Activated CD8-positive, alpha-beta memory T cell treated with anti-CD3 and anti-CD28 coated beads, Interleukin-2, amount 50 U/mL, for 4 hours (primary cell): ENCODE results near the gene SCUBE2.

ENCODE experiments used
- DNase-seq: peaks from one replicate; pipeline ENCODE4 v3.0.0-alpha.2; 2020

SCUBE2 gene

DNA sequence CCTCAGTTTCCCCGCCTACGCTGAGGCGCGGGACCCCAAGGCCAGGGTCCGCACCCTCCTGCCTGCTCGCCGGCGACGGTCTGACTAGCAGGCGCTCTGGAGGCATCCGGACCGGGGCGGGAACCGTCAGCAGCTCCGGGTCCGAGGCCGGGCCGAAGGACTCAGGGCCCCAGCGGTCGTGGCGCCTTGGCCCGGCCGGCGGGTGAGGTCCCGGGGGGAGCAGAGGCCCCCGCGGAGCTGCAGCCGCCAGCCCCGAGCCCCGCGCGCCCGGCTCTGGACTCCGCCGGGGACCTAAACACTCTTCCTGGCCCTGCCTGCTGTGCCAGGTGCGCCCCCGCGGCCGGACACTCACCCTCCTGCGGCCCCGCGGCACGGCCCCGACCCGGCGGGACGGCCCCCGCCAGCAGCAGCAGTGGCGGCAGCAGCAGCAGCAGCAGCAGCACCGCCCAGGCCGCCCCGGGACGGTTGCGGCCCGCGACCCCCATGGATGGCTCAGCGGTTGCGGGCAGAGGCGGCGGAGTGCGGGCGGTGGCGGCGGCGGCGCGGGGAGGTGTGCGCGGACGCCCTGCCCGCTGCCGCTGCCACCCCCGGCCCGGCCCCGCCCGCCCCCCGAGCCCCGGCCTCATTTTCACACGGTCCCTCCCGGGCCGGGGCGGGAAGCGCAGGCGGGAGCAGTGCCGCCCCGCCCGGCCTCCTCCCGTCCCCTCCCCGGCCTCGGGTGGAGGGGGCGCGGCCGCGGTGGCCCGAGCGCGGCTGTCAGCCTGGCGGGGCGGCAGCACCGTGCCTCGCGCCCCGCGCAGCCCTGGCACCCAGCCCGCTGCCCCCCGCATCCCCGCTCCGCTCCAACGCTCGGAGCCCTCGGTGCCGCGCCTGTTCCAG, at the start of gene SCUBE2:
SCUBE2 (minus strand) TSS at position 556 of the 879 bp plus-strand sequence; CDS start at position 485, 71 bp downstream.
- DNase-seq: no peak

DNA sequence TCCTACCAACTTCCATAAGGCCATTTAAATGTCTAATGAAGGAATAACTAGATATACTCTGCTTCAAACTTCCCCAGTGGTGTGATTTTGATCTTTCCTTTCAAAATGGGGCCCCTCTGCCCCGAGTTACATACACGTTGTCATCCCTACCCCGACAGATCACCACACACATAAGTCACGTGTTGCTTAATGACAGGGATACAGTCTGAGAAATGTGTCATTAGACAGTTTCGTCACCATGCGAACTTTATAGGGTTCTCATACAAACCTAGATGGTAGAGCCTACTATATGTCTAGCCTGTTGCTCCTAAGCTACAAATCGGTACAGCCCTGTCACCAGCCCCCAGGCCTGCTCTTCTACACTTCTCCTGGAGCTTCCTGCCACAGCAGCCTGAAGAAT, 49.8 kb upstream of the SCUBE2 start:
- DNase-seq: no peak

DNA sequence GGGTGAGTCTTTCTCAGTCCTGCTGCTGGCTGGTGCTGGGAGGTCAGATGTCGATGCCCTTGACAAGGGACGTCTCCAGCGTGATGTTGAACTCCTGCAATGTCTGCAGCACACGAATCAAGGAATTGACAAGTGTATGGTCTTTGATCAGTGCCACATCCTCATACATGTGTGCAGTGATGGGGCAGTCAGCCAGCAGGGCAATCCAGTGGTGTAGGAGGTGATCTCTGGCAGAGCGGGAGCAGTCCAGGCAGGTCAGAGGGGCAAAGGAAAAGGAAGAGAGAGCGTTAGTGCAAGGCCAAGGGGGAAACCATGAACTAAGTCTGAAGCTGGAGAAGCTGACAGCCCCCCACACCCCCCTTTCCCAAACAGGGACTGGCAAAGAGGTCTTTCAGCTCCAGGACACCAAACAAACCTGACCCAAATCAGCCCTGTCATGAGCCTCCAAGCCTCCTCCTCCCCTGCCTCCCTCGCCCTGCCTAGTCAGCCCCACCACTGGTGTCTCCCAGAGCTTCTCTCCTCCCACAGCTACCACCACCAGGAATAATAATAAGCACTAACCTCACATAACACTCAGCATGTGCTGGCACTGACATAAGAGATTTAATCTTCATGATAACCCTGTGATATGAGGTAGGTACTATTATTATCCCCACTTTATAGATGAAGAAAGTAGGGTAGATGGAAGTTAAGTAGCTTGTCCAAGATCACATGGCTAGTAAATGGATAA, 48.4 kb upstream of the SCUBE2 start:
- DNase-seq: no peak

DNA sequence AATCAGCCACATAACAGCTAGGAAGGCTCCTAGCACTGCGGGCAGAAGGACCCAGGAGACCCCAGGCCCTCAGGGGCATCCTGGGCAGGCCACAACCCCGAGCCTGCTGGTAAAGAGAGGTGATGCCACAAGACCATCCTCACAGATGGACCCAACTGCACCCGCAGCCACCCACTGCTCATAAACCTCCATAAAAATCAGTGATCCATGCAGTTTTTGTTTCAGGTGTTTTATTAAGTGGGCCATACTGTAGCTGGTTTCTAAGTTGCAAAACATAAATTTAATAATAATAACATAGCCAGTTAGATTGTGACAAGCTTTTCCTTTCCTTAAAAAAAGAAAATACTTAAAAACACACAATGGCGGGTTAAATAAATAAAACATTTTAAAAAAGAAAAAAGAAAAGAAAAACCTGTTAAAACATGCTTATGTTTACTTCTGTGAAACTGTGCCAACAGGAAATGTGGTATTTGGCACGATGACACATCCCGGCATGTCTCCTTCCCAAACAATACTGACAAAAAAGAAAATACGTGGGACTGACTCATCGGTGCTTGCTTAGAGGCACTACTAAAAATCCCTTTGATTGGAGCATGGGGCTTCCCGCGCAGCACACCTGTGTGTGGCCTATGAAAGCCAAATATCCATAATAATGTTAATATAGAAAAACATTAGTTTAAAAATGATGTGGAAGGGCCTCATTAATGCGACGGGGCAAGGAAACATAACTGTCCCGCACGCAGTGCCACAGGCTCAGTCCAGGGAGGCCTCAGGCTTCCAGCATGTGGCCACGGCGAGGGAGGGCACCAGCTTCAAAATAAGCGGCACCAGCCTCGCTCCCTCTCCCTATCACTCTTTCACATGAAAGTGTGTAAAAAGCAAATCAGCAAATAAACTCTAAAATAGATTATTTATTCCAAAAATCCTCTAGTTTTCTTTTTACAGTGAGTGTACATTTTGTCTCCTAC, 47.5 kb upstream of the SCUBE2 start:
- DNase-seq: no peak

DNA sequence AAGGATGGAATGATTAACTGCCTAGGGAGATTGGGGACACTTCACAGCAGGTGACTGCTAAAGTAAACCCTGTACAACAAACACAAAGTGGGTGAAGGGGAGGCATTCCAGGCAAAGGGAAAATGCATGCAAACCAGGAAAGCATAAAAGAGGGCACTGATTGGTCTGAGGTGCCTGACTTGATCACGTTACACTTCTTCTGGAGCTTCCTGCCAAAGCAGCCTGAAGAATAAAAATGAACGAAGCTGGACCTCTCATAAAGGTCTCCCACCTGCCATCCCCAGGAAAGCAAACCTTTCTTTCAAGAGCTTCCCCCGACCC, 46.7 kb upstream of the SCUBE2 start:
- DNase-seq: no peak

DNA sequence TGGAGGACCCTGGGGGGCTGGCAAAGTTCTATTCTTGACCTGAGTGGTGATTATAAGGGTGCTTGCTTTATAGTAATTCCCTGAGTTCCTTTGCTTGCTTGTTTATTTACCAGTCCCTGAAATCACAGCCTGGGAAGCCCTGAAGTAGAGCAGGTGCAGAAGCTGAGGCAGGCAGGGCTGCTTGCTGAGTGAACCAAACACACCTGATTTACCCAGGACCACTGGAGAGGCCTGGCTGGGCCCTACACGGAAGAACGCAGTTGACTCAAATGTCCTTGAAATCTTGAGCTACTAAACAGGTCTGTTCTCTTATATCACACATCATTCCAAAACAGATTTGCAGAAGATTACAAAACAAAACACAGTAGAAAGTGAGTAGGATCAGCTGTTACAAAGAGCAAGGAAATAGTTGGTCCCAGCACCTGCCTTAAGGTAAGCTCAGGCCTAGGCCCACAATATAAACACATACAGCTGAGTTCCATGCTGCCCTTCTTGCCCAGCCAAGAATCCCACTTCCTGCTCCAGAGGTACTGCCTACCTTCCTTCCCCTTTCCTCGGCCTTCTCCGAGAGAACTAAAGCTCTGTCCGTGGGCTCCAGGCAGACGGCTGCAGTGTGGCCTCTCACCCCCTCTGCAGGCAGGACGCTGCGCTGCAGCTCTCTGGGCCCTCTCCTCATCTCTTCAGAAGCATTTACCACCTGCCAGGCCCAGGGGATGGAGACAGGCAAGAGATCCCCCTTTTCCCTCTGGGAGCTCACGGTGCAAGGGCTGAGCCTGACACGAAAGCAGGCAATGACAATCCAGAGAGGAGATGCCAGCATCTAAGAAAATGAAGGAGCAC, 46.1 kb upstream of the SCUBE2 start:
- DNase-seq: peak; percentile 68

DNA sequence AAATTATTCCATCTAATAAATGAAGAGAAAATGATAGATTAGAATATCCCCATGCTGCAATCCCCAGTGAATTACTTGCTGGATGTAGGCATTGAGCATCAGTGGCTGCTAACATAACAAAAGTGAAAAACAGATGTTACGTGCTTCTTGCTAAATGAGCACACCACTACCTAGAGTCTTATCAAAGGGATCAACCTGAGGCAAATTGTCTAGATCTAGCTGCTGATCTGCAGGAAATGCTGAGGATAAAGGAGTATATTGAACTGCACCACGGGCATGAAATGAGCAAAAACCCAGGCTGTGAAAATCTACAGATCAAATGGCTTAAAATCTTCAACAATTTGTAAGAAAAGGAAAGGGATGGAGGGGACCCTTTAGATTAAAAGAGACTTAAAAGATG, 45.3 kb upstream of the SCUBE2 start:
- no peak for DNase-seq

DNA sequence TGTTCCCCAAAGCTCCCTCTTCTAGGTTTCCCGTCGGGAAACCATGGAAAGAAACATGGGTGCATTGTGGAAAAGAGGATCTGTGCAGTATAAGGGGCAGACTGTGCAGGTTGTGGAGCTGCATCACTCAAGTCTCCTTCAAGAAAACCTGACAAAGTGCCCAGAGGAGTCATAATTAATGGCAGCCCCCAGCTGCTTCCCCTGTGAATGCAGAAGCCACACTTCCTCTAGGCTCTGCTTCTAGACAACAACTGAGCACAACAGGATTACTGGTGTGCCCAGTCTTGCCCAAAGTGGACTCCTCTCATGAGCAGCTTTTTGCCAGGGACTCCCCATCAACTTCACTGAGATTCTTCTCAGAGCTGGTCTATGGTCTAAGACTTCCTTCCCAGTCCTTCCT, 42.6 kb upstream of the SCUBE2 start:
- no peak for DNase-seq

DNA sequence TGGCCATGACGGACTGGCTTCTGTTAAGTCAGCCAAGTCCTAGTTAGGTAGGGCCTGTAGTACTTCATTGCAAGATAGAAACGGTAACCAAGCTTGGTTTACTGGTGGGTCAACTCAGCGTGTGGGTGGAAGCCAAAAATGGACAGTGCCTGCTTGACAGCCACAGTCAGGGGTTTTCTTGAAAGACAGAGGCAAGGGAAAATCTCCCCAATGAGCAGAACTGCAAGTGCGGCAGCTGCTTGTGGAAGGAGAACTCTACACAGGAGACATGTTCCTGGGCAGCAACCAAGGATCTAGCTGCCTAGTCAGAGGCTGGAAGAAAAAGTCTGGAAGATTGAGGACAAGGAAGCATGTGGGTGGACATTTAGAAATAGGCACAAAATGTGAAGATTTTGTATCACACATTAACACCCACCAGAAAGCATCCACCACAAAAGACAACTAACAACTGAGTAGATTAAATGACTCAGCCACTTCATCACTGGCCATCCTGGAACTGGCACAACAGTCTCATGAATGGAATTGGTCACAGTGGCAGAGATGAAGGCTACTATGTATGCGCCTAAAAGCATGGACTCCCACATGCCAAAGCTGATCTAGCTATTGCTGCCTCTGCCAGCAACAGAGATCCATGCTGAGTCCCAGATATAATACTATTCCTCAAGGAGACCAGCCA, 40.9 kb upstream of the SCUBE2 start:
- DNase-seq: no peak

DNA sequence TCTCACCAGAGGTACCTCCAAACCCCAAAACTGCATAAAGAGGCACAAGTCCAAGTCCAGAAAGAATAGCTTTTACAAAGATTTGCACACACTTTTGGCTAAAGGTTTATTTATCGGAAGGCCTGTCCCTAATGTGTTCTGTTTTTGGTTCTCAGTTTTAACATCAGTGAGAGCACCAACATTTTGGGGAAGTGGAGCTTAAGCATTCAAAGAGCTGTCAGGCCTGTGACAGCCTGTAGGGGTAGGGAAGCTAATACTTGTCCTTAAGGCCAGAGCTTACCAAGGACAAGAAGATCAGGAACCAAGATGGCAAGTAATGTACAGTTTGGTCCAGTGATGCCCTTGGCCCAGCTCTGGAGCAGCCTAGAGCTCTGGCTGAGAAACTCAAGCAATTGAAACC, 38.9 kb upstream of the SCUBE2 start:
- no peak for DNase-seq

DNA sequence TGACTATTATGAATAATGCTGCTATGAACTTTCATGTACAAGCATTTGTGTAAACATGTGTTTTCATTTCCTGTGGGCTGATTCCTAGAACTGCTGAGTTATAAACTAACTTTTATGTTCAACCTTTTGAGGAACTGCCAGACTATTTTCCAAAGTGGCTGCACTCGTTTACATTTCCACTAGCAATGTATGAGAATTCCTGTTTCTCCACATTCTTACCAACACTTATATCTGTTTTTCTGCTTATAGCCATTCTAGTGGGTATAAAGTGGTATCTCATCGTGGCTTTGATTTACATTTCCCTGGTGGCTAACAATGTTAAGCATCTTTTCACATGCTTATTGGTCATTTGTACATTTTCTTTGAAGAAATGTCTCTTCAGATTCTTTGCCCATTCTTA, 35.2 kb upstream of the SCUBE2 start:
- DNase-seq: no peak

DNA sequence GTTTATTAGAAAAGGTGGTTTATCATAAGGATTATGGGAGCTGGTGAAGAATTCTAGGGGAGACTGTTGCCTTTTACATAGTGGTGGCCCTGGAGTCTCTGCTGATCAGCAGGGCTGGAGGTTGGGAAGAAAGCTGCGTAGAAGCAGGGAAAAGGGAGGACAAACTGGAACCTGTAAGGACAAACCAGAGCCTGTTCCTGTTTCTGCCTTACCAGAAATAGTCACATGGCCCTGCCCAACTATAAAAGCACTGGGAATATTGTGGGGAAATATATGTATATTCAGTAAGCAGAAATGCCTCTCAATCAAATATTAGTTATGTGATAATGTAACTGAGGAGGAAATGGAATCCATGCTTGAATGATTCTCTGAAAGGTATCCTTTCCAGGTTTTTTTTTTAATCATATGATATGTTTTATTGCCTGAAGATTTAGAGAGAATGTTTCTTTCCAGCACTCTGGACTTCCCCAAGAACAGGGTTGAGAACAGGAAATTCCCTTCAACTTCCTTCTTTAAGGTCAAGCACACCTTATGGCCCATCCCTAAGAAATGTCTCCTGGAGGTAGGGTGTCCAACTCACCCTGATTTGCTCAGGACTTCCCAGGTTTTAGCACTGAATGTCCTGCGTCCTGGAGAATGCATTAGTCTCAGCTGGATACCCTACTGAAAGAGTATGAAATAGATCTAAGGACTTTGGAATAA, 33.9 kb upstream of the SCUBE2 start:
- DNase-seq: no peak

DNA sequence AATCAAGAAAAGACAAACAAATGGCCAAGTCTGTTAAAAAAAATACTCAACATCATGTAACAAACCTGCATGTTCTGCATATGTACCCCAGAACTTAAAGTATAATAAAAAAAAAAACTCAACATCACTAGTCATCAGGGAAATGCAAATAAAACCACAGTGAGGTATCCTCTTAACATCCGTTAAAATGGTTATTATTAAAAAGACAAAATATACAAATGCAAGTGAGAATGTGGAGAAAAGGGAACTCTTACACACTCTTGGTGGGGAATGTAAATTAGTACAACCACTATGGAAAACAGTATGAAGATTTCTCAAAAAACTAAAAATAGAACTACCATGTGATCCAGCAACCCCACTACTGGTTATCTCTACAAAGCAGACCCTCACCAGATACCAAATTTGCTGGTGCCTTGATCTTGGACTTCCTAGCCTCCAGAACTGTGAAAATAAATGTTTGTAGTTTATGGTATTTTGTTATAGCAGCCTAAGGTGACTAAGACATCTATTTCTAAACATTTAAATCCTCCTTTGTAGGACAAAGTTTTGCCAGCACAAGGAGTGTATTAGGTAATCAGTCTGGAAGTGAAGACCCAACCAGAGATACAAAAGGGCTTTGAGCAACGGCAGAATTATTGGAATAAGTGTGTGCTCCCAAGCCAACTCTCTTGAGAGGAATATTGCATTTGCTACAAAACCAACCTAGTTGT, 32.4 kb upstream of the SCUBE2 start:
- no peak for DNase-seq

DNA sequence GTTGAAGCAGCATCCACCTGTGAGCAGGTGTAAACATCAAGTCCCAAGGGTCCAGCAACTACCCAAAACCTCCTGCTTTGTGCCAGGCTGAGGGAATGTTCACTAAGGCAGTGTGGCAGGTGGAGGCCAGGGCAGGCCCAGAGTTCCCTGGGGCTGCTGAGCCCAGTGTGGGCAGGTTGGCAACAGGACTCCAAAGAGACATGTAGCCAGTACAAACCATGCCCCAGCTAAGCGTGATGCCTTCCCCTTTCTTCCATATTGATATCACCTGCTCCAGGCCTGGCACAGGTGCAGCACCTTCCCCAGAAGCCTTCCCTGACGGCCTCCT, 30.0 kb upstream of the SCUBE2 start:
- no peak for DNase-seq

DNA sequence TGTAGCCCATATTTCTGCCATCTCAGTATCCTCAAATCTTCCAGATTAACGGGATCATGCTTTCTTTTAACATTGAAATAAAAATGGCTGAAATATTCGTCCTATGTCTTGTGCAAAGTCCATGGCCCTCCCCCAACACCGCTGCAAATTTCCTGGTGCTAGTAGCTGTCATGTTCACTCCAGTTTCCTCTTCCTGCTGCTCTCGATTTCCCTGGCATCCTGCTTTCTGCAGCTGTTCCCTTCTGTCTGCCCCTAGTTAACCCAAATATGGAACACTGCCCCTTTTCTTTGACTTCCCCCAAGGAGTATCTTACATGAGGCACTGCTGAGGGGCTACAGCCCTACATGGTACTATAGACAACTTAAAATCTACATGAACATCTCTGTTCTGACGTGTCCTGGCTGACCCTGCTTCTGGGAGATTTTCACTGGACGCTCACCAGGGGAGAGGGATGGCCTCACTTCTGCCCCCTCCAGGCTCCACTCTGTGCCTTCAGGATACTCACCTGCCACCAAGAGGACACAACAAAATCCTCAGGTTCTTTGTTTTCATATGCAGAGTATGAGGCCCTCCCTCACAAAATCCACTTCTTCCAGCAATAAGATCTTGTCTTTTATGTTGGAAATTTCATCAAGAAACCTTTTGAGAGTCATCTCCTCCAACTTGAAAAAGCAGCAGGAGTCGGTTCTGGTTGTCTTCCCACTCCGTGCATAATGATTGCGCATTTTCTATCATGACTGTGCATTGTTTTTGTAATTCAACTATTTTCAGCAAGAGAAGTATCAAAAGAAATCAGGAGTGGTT, 29.5 kb upstream of the SCUBE2 start:
- no peak for DNase-seq

DNA sequence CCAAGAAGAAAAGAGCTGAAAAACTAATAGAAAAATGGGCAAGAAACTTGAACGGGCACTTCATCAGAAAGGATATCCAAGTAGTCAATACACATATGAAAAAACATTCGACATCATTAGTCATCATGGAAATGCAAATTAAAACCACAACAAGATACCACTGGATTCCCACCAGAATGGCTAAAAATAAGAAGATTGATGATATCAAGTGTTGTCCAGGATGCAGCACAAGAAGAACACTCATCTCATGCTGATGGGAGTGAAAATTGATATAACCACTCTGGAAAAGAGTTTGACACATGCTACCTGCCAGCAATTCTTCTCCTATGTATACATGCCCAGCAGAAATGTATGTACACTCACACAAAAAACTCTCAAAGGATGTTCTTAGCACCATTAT, 26.9 kb upstream of the SCUBE2 start:
- no peak for DNase-seq

DNA sequence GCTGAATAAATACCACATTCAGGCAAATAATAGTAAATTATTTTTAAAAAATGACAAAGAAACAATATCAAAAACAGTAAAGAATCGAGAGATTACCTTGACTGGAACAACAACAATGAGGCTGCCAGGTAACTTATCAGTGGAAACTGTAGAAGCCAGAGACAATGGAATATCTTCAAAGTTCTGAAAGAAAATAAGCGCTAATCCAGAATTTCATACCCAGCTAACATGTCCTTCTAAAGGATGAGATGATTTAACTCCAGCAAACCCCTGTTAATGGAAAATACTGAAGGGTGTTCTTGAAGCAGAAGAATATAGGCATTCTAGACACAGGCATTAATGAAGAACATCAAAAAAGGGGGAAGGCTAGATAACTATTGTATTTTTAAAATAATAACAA, 20.7 kb upstream of the SCUBE2 start:
- DNase-seq: no peak

DNA sequence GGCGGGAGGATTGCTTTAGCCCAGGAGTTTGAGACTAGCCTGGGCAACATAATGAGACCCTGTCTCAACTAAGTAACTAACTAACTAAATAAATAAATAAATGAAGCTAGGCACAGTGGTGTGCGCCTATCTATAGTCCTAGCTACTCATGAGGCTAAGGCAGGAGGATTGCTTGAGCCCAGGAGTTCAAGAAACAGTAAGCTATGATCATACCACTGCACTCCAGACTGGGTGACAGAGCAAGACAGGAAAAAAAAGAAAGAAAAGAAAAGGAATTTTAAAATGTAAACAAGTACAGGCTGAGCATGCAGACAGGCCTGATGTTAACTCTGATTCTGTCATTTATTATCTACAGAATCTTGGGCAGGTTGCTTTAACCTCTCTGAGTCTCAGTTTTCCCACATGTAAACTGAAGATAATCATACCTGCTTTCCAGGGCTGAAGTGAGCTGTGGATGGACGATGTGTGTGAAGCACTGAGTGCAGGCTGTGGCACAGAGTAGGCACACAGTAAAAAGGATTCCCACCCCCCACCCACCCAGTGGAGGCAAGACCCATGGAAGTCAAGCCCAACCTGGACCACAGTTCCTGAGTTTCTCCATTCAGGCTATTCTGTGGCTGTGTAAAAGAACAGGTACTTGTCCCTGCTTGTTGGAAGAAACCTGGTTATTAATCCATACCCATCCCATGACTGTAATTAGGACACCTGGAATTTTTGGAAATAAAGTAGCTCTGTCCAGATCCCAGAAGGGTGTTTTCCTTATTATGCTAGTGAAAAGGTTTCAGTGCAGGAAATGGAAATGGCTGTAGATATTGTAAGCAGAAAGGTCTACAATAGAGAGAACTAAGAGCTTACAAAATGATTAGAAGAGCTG, 18.7 kb upstream of the SCUBE2 start:
- DNase-seq: no peak

DNA sequence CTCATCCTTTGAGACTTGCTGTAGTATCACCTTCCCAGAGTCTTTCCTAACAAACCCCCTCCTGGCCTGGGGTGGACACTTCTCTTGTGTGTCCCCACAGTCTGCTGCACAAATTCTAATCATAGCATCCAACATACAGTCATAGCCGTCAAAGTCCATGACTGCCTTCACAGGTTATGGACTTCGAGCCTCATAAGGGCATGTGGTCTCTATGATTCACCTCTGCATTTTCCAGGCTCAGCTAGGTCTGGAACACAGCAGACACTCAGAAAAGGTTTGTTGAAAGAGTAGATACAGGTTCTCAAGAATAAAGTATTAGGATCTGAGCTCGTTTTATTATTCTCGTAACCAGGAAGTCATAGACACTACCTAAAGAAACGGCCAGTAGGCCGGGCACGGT, 13.2 kb upstream of the SCUBE2 start:
- no peak for DNase-seq
